GM12892 (cell line): Measurements from ENCODE around the gene UST.

ENCODE experiments used
- POLR2A ChIP-seq: IDR thresholded peaks from 2 replicates; pipeline ENCODE4 v1.6.1; 2011; ENCODE audit warnings: low read depth, low read length, control low read depth
- POLR2AphosphoS5 ChIP-seq: IDR thresholded peaks from 2 replicates; pipeline ENCODE4 v1.6.1; 2011; ENCODE audit warnings: low read depth, low read length, control low read depth
- TAF1 ChIP-seq: IDR thresholded peaks from 2 replicates; pipeline ENCODE4 v1.6.1; 2011; ENCODE audit warnings: low read depth, mild to moderate bottlenecking, control low read depth, low read length, borderline replicate concordance

GRCh38 chr6:148873154-148873553 lies 126.3 kb downstream of the UST start:
- TF ChIP-seq POLR2AphosphoS5 (no peak), POLR2A (no peak), TAF1 (no peak)
